Type B pancreatic cell (in vitro differentiated cells): ENCODE data around the gene MPPED2. TPM values are rescaled to one million over a fixed set of nuclear protein-coding genes. Genes with fewer than 3 reads are reported as not detected.

Experiments used
- DNase-seq: peaks from one replicate; pipeline ENCODE4 v3.0.0; 2021; ENCODE audit warnings: mixed read lengths; ENCODE audit not compliant: unreplicated experiment; ENCODE audit errors: extremely low spot score
- H3K27ac Mint-ChIP-seq: 2 replicates; pipeline ENCODE4 v1.8.0; 2021; ENCODE audit warnings: mild to moderate bottlenecking, mixed read lengths
- H3K27me3 Mint-ChIP-seq: 2 replicates; pipeline ENCODE4 v1.8.0; 2021; ENCODE audit warnings: mixed read lengths
- H3K36me3 Mint-ChIP-seq: 2 replicates; pipeline ENCODE4 v1.8.0; 2021; ENCODE audit warnings: mixed read lengths
- H3K4me1 Mint-ChIP-seq: one replicate; pipeline ENCODE4 v1.8.0; 2021; ENCODE audit warnings: mixed read lengths; ENCODE audit not compliant: unreplicated experiment
- H3K4me3 Mint-ChIP-seq: 2 replicates; pipeline ENCODE4 v1.8.0; 2021; ENCODE audit warnings: mild to moderate bottlenecking, mixed read lengths
- H3K9me3 Mint-ChIP-seq: 2 replicates; pipeline ENCODE4 v1.8.0; 2021; ENCODE audit warnings: mixed read lengths
- CTCF ChIP-seq: fragments of 200-600 bp; sonication (generic); conservative IDR thresholded peaks from 2 replicates; pipeline ENCODE4 v1.5.0; 2021; ENCODE audit warnings: antibody characterized with exemption, mild to moderate bottlenecking
- total RNA-seq: library from RNA; stranded (reverse); gene quantifications from 2 replicates; pipeline ENCODE4 v1.2.1, GENCODE V29; 2021; ENCODE audit warnings: low replicate concordance

MPPED2 gene
- total RNA-seq, 1 donor from 2014 or later: 63.9 TPM

DNA sequence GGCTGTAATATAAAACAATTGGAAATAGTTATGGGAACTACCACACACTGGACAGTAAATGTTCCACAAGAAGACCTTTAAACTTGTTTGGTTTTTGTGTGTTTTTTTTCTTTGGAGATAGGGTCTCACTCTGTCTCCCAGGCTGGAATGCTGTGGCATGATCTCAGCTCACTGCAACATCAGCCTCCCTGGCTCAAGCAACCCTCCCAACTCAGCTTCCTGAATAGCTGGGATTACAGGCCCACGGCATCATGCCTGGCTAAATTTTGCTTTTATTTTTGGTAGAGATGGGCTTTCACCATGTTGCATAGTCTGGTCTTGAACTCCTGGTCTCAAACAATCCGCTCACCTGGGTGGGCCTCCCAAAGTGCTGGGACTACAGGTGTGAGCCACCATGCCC lies 121.0 kb downstream of the MPPED2 start:
- Mint-ChIP-seq H3K4me1 (peaks cover 23% of the 10 kb centered on the region), H3K27ac (no peak overlapping the region), H3K36me3 (peaks cover 4% of the 10 kb centered on the region), H3K27me3 (no peaks in the 10 kb centered on the region), H3K4me3 (no peak overlapping the region), H3K9me3 (no peaks in the 10 kb centered on the region)
- DNase-seq: no peak
- no peak for TF ChIP-seq CTCF

GRCh38 chr11:30463266-30463665 lies 122.9 kb downstream of the MPPED2 start:
- peaks cover 7% of the 10 kb centered on the region for H3K36me3 Mint-ChIP-seq
- no peak overlapping the region for H3K27ac Mint-ChIP-seq
- DNase-seq: no peak
- H3K4me3 Mint-ChIP-seq: no peak overlapping the region
- TF ChIP-seq CTCF: no peak
- H3K4me1 Mint-ChIP-seq: peaks cover 17% of the 10 kb centered on the region
- H3K27me3 Mint-ChIP-seq: no peaks in the 10 kb centered on the region
- H3K9me3 Mint-ChIP-seq: no peaks in the 10 kb centered on the region

GRCh38 chr11:30462421-30462820 lies 123.7 kb downstream of the MPPED2 start:
- H3K27me3 Mint-ChIP-seq: no peaks in the 10 kb centered on the region
- no peaks in the 10 kb centered on the region for H3K9me3 Mint-ChIP-seq
- TF ChIP-seq CTCF: no peak
- no peak overlapping the region for H3K4me3 Mint-ChIP-seq
- H3K36me3 Mint-ChIP-seq: peaks cover 7% of the 10 kb centered on the region
- peaks cover 14% of the 10 kb centered on the region for H3K4me1 Mint-ChIP-seq
- no peak for DNase-seq
- H3K27ac Mint-ChIP-seq: no peak overlapping the region

GRCh38 chr11:30459821-30460220 lies 126.3 kb downstream of the MPPED2 start:
- no peaks in the 10 kb centered on the region for H3K27me3 Mint-ChIP-seq
- no peak overlapping the region for H3K27ac Mint-ChIP-seq
- H3K36me3 Mint-ChIP-seq: peaks cover 15% of the 10 kb centered on the region
- H3K4me1 Mint-ChIP-seq: peaks cover 22% of the 10 kb centered on the region
- DNase-seq: no peak
- no peak for TF ChIP-seq CTCF
- no peak overlapping the region for H3K4me3 Mint-ChIP-seq
- H3K9me3 Mint-ChIP-seq: peaks cover 8% of the 10 kb centered on the region

DNA sequence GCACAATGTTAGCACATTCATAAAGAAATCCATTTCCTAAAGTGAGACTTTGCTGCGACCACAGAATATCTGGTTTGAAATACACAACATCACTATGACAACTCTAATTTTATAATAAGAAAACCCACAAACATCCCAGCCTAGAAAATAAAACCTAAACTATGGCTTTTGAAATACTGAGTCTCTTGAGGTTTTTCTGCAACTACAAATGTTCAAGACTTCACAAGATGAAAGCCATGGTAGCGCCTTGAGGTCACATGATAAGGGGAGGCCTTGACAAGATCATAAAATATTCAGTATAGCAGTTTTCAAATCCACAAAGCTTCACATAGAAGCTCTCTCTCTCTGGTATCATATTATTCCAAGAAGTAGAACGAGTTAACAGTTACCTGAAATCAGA lies 126.8 kb downstream of the MPPED2 start:
- Mint-ChIP-seq H3K4me3 (no peak overlapping the region), H3K9me3 (peaks cover 8% of the 10 kb centered on the region)
- no peak for DNase-seq

More for the DNA sequence above, 126.8 kb downstream of the MPPED2 start:
- Mint-ChIP-seq H3K27ac (no peak overlapping the region), H3K27me3 (no peaks in the 10 kb centered on the region), H3K4me1 (peaks cover 27% of the 10 kb centered on the region), H3K36me3 (peaks cover 15% of the 10 kb centered on the region)
- TF ChIP-seq CTCF: no peak
